ENCODE measurements around the gene PSMB11. TPM values are rescaled to one million over a fixed set of nuclear protein-coding genes. Genes with fewer than 3 reads are reported as not detected.

Gene PSMB11
- total RNA-seq, 1 donor from 2014 or later = not detected

GRCh38 chr14:23067847-23068788, 26.1 kb downstream of the PSMB11 start:
- Histone ChIP-seq H3K4me1 (peaks cover 53% of the 10 kb centered on the region), H3K79me2 (ENCODE audit: low read depth) (peaks cover 83% of the 10 kb centered on the region), H3K9me3 (ENCODE audit: low read depth) (no peaks in the 10 kb centered on the region), H4K20me1 (ENCODE audit: low read depth) (peaks cover 81% of the 10 kb centered on the region), H3K4me3 (peak overlapping the region; percentile 92), H3K36me3 (peaks cover 29% of the 10 kb centered on the region), H3K27me3 (no peaks in the 10 kb centered on the region), H3K27ac (no peak overlapping the region), H3K9ac (no peak overlapping the region), H3F3A (ENCODE audit: low read depth) (peaks cover 91% of the 10 kb centered on the region), H2AFZ (replicated peaks) (no peak overlapping the region), H3K4me2 (peak overlapping the region; percentile 85)
- peaks cover 34% of the 10 kb centered on the region for H3K36me3 Mint-ChIP-seq
- H3K27me3 Mint-ChIP-seq (ENCODE audit: insufficient read depth, low read depth) = peaks cover 10% of the 10 kb centered on the region
- no peak overlapping the region for H3K27ac Mint-ChIP-seq
- no peak for TF ChIP-seq EZH2 (IDR thresholded peaks at IDR 0.05)
- TF ChIP-seq, protein P1, sequence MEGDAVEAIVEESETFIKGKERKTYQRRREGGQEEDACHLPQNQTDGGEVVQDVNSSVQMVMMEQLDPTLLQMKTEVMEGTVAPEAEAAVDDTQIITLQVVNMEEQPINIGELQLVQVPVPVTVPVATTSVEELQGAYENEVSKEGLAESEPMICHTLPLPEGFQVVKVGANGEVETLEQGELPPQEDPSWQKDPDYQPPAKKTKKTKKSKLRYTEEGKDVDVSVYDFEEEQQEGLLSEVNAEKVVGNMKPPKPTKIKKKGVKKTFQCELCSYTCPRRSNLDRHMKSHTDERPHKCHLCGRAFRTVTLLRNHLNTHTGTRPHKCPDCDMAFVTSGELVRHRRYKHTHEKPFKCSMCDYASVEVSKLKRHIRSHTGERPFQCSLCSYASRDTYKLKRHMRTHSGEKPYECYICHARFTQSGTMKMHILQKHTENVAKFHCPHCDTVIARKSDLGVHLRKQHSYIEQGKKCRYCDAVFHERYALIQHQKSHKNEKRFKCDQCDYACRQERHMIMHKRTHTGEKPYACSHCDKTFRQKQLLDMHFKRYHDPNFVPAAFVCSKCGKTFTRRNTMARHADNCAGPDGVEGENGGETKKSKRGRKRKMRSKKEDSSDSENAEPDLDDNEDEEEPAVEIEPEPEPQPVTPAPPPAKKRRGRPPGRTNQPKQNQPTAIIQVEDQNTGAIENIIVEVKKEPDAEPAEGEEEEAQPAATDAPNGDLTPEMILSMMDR (IDR thresholded peaks at IDR 0.05) = no peak
- TF ChIP-seq EZH2phosphoT487 (IDR thresholded peaks at IDR 0.05) = no peak
- H3K4me3 Mint-ChIP-seq = peak overlapping the region; percentile 77
- H3K9me3 Mint-ChIP-seq = no peaks in the 10 kb centered on the region
- H3K4me1 Mint-ChIP-seq = peaks cover 46% of the 10 kb centered on the region
- DNase-seq (ENCODE audit: low spot score) = no peak

DNA sequence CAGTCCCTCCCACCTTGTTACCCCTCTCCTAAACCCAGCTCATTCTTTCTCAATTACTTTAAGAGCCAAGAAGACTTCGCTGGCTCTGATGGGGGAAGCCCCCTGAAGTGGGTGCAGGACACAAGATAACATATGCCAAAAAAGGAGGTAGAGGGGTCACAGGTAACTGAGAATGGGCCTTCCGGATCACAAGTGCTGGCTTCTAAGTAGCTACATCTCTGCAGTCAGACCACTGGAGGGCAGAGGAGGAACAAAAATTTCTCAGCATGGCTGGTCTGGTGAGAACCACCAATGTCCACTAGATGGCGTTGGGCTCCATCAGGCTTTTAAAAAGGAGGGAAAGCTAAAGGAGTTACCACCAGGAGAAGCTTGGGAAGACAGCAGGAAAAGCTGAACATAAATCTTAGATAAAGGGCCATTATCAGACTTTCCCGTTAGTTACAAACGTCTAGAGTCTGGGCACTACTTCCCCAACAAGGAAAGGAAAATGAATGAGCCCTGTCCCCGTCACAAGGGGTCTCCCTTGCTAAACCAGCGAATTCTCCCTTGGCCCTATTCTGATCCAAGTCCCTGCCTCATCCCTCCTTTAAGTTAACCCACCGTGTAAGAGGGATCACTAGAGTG, 26.9 kb downstream of the PSMB11 start:
- Histone ChIP-seq H3K36me3 (peaks cover 22% of the 10 kb centered on the region), H3F3A (ENCODE audit: low read depth) (peaks cover 86% of the 10 kb centered on the region), H3K4me3 (peak overlapping the region; percentile 92), H3K9ac (no peak overlapping the region), H4K20me1 (ENCODE audit: low read depth) (peaks cover 74% of the 10 kb centered on the region), H3K4me1 (peaks cover 53% of the 10 kb centered on the region), H3K27me3 (no peaks in the 10 kb centered on the region), H2AFZ (replicated peaks) (no peak overlapping the region), H3K4me2 (peak overlapping the region; percentile 85), H3K9me3 (ENCODE audit: low read depth) (no peaks in the 10 kb centered on the region), H3K79me2 (ENCODE audit: low read depth) (peaks cover 78% of the 10 kb centered on the region), H3K27ac (peak overlapping the region; percentile 11)
- no peaks in the 10 kb centered on the region for H3K9me3 Mint-ChIP-seq
- H3K27me3 Mint-ChIP-seq (ENCODE audit: insufficient read depth, low read depth) = peaks cover 10% of the 10 kb centered on the region
- peak; percentile 93 for DNase-seq (ENCODE audit: low spot score)
- peak overlapping the region; percentile 77 for H3K4me3 Mint-ChIP-seq
- peaks cover 27% of the 10 kb centered on the region for H3K36me3 Mint-ChIP-seq
- TF ChIP-seq, protein P1 (IDR thresholded peaks at IDR 0.05) = peak; percentile 100
- no peak for TF ChIP-seq EZH2phosphoT487 (IDR thresholded peaks at IDR 0.05)
- peak overlapping the region; percentile 57 for H3K27ac Mint-ChIP-seq
- peaks cover 47% of the 10 kb centered on the region for H3K4me1 Mint-ChIP-seq

- Histone ChIP-seq H3K4me1 (peaks cover 53% of the 10 kb centered on the region), H3K27ac (peak overlapping the region; percentile 11), H3K36me3 (peaks cover 22% of the 10 kb centered on the region), H3F3A (ENCODE audit: low read depth) (peaks cover 80% of the 10 kb centered on the region), H3K9me3 (ENCODE audit: low read depth) (no peaks in the 10 kb centered on the region), H3K9ac (no peak overlapping the region), H3K4me2 (peak overlapping the region; percentile 85), H3K4me3 (peak overlapping the region; percentile 92), H3K79me2 (ENCODE audit: low read depth) (peaks cover 73% of the 10 kb centered on the region), H4K20me1 (ENCODE audit: low read depth) (peaks cover 68% of the 10 kb centered on the region), H3K27me3 (no peaks in the 10 kb centered on the region), H2AFZ (replicated peaks) (no peak overlapping the region)
- Mint-ChIP-seq H3K9me3 (no peaks in the 10 kb centered on the region), H3K36me3 (peaks cover 24% of the 10 kb centered on the region), H3K4me1 (peaks cover 47% of the 10 kb centered on the region), H3K27me3 (ENCODE audit: insufficient read depth, low read depth) (peaks cover 10% of the 10 kb centered on the region), H3K4me3 (peak overlapping the region; percentile 89), H3K27ac (no peak overlapping the region)
- TF ChIP-seq EZH2 (IDR thresholded peaks at IDR 0.05) = no peak
- TF ChIP-seq EZH2phosphoT487 (IDR thresholded peaks at IDR 0.05) = no peak
- TF ChIP-seq, protein P1 (IDR thresholded peaks at IDR 0.05) = no peak
- no peak for DNase-seq (ENCODE audit: low spot score)
These were observed 27.4 kb downstream of the PSMB11 start for GRCh38 chr14:23069413-23069806.

Data from neural progenitor cell (in vitro differentiated cells).